Measurements from ENCODE around the gene OTOF.

Gene OTOF

GRCh38 chr2:26513261-26513660, 35.3 kb upstream of the OTOF start:
- TF ChIP-seq JUND (IDR thresholded peaks at IDR 0.05; ENCODE audit: low read depth): no peak
- in situ Hi-C loops (cut with HindIII; ENCODE audit: low pct_unique_long_range_greater_than_20kb, low sequenced_read_pairs): no loop called here
- DNase-seq (ENCODE audit: low read depth in 1 of 2, low spot score in 1 of 2): no peak

GRCh38 chr2:26511466-26511865, 33.5 kb upstream of the OTOF start:
- no peak for TF ChIP-seq JUND (IDR thresholded peaks at IDR 0.05; ENCODE audit: low read depth)
- no peak for DNase-seq (ENCODE audit: low read depth in 1 of 2, low spot score in 1 of 2)
- in situ Hi-C loops (cut with HindIII; ENCODE audit: low pct_unique_long_range_greater_than_20kb, low sequenced_read_pairs): no loop called here

- in situ Hi-C loops (cut with HindIII; ENCODE audit: low pct_unique_long_range_greater_than_20kb, low sequenced_read_pairs): no loop called here
- no peak for DNase-seq (ENCODE audit: low read depth in 1 of 2, low spot score in 1 of 2)
- no peak for TF ChIP-seq JUND (IDR thresholded peaks at IDR 0.05; ENCODE audit: low read depth)
Measured at GRCh38 chr2:26510344-26510973, 32.5 kb upstream of the OTOF start.

DNA sequence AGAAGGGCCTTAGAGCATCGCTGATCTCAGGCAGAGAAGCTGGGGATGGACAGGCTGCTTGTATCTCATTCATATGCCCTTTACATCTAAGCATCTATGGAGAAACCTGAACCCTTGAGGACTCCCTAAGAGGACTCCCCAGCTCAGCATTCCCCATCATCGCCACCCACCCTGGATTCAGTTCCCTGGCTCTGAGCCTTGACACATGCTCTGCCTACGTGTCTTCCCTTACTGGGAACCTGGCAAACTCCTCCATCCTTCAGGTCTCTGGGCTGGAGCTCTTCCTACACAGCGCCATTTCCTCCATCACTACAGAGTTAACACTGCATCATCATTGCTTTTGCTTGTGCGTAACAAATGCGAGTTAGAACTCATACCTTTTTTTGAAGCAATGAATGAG, 31.2 kb upstream of the OTOF start:
- no peak for TF ChIP-seq JUND (IDR thresholded peaks at IDR 0.05; ENCODE audit: low read depth)
- no peak for DNase-seq (ENCODE audit: low read depth in 1 of 2, low spot score in 1 of 2)
- in situ Hi-C loops (cut with HindIII; ENCODE audit: low pct_unique_long_range_greater_than_20kb, low sequenced_read_pairs): no loop called here

DNA sequence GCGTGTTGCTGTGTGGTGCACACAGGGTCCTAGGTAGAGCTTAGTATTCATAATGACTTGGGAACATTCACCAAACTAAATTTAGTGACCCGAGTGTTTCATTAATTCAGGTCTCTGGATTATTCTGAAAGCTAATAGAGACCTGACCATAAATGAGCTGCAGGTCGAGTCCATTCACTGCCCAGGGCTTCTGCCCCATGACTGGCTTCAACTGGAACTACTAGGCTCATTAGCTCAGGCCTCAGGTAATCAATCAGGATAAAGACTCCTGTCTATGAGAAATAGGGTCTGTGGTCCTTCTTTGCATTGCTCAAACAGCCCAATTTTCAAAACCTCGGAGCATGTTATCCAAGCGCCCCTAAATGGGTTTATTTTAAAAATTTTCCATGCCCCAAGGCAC, 30.0 kb upstream of the OTOF start:
- DNase-seq (ENCODE audit: low read depth in 1 of 2, low spot score in 1 of 2): no peak
- TF ChIP-seq JUND (IDR thresholded peaks at IDR 0.05; ENCODE audit: low read depth): no peak
- in situ Hi-C loops (cut with HindIII; ENCODE audit: low pct_unique_long_range_greater_than_20kb, low sequenced_read_pairs): no loop called here

DNA sequence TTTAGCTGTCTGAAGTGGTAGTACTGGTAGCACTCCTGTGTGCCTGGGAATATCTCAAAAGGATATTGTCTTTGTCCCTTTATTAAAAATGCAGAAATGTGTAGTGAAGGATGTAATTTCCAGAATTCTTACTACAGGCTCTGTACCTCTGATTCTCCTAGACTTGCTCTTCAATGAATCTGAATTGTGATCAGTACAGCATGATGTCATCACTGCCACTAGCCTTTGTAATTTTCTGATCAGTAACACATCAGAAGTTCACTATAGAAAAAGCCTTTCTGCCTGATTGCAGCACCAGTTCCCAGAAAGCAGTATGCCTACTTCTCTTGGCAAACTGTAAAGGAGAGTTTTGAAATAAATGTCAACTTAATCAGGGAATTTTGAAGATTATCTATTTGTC, 29.2 kb upstream of the OTOF start:
- in situ Hi-C loops (cut with HindIII; ENCODE audit: low pct_unique_long_range_greater_than_20kb, low sequenced_read_pairs): no loop called here
- no peak for TF ChIP-seq JUND (IDR thresholded peaks at IDR 0.05; ENCODE audit: low read depth)
- no peak for DNase-seq (ENCODE audit: low read depth in 1 of 2, low spot score in 1 of 2)

GRCh38 chr2:26506279-26506678, 28.4 kb upstream of the OTOF start:
- in situ Hi-C loops (cut with HindIII; ENCODE audit: low pct_unique_long_range_greater_than_20kb, low sequenced_read_pairs): no loop called here
- no peak for DNase-seq (ENCODE audit: low read depth in 1 of 2, low spot score in 1 of 2)
- TF ChIP-seq JUND (IDR thresholded peaks at IDR 0.05; ENCODE audit: low read depth): no peak

GRCh38 chr2:26504002-26504401, 26.1 kb upstream of the OTOF start:
- no peak for TF ChIP-seq JUND (IDR thresholded peaks at IDR 0.05; ENCODE audit: low read depth)
- in situ Hi-C loops (cut with HindIII; ENCODE audit: low pct_unique_long_range_greater_than_20kb, low sequenced_read_pairs): no loop called here
- no peak for DNase-seq (ENCODE audit: low read depth in 1 of 2, low spot score in 1 of 2)

DNA sequence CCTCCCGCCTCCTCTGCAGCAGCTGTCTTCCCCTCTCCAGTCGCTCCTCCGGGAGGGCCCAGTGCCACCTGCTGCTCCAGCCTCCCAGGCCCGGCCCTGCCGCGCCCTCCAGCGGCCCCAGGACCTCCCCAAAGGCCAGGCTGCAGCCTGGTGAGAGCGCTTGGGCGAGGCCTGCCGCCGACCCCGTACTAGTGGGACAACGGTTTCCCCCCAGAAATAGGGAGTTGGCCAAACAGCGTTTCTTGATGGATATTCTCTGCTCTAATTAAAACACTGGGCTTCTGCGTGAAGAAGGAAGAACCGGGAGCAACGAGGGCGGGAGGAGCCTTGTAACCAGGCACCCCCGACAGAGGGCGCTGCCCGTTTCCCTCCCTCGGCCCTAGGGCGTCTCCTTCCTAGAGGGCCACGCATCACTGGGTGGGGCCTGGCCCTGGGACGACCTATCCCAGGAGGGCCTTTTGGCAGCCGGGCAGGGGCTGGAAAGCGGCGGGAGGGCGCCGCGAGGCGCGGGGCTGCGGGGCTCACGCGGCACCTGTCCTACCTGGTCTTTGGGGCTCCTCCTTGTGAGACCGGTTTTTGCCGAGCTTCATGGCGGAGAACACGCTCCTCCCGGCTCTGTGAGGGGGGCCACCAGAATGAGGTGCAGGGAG, 25.4 kb upstream of the OTOF start:
- in situ Hi-C loops (cut with HindIII; ENCODE audit: low pct_unique_long_range_greater_than_20kb, low sequenced_read_pairs): no loop called here
- DNase-seq (ENCODE audit: low read depth in 1 of 2, low spot score in 1 of 2): peak; percentile 82 to 84
- TF ChIP-seq JUND (IDR thresholded peaks at IDR 0.05; ENCODE audit: low read depth): no peak

GRCh38 chr2:26500406-26500805, 22.5 kb upstream of the OTOF start:
- in situ Hi-C loops (cut with HindIII; ENCODE audit: low pct_unique_long_range_greater_than_20kb, low sequenced_read_pairs): no loop called here
- DNase-seq (ENCODE audit: low read depth in 1 of 2, low spot score in 1 of 2): peak in 1 of 2 experiments; percentile 18
- TF ChIP-seq JUND (IDR thresholded peaks at IDR 0.05; ENCODE audit: low read depth): no peak

- in situ Hi-C loops (cut with HindIII; ENCODE audit: low pct_unique_long_range_greater_than_20kb, low sequenced_read_pairs): no loop called here
- peak; percentile 33 to 55 for DNase-seq (ENCODE audit: low read depth in 1 of 2, low spot score in 1 of 2)
- no peak for TF ChIP-seq JUND (IDR thresholded peaks at IDR 0.05; ENCODE audit: low read depth)
Measured at GRCh38 chr2:26495705-26496297, 17.9 kb upstream of the OTOF start.

DNA sequence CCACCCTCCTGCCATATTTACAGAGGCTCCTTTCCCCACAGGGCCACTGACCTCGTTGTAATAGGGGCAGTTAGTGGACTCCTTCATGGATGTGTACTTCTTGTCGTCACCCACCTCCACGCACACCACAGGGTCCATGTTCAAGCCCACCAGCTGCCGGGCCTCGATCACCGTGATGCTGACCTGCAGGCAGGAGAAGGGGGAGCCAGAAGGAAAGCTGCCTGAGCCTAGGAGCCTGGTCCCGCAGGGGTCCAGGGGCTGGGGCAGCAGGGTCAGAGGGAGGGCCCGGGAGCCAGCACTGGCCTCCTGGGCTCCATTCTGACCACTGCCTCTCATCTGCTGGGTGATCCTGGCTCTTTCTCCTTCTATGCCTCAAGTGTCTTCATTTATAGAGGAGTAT, 17.0 kb upstream of the OTOF start:
- in situ Hi-C loops (cut with HindIII; ENCODE audit: low pct_unique_long_range_greater_than_20kb, low sequenced_read_pairs): no loop called here
- DNase-seq (ENCODE audit: low read depth in 1 of 2, low spot score in 1 of 2): no peak
- no peak for TF ChIP-seq JUND (IDR thresholded peaks at IDR 0.05; ENCODE audit: low read depth)

DNA sequence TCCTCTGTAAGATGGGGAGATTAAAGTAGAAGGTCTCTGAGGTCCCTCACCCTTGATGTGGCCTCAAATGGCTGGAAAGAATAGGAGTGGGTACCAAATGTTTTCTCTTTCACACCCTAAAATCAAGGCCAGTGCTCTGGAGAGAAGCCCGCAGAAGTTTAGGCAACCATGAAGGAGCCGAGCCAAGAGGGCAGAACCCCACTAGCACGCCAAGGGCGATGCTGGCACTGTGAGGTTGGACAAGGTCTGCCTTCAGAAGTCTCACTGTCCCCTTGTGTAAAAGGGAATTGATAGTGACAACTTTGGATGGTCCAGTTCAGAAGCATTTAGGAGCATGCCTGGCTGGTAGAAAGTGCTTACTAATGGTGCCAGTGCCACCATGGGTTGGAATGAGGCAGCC, 16.3 kb upstream of the OTOF start:
- no peak for DNase-seq (ENCODE audit: low read depth in 1 of 2, low spot score in 1 of 2)
- no peak for TF ChIP-seq JUND (IDR thresholded peaks at IDR 0.05; ENCODE audit: low read depth)
- in situ Hi-C loops (cut with HindIII; ENCODE audit: low pct_unique_long_range_greater_than_20kb, low sequenced_read_pairs): no loop called here
